Calu3 (cell line): ENCODE measurements around the gene PTPN1. TPM values are rescaled to one million over a fixed set of nuclear protein-coding genes. Genes with fewer than 3 reads are reported as not detected.

ENCODE experiments used
- BruUV-seq: library from RNA; stranded (reverse); fragments of 400-500 nt; replicated peaks from 2 replicates; lab custom pipeline; 2021; lab: Mats Ljungman, UMichigan
- CTCF ChIA-PET: fragments of 300-600 bp; sonication (Branson Sonifier 250); formaldehyde crosslinking; loops from one replicate; lab custom pipeline; 2022; ENCODE audit warnings: antibody characterized with exemption; lab: Charles Lee
- DNase-seq: peaks from one replicate; pipeline ENCODE4 v3.0.0; 2022
- H3K27ac Mint-ChIP-seq: one replicate; pipeline ENCODE4 v1.8.0; 2022; ENCODE audit warnings: mixed read lengths; ENCODE audit not compliant: unreplicated experiment
- H3K27me3 Mint-ChIP-seq: one replicate; pipeline ENCODE4 v1.8.0; 2022; ENCODE audit warnings: mixed read lengths; ENCODE audit not compliant: unreplicated experiment
- H3K36me3 Mint-ChIP-seq: one replicate; pipeline ENCODE4 v1.8.0; 2022; ENCODE audit warnings: mild to moderate bottlenecking, moderate library complexity, mixed read lengths; ENCODE audit not compliant: insufficient read depth, unreplicated experiment
- H3K4me1 Mint-ChIP-seq: one replicate; pipeline ENCODE4 v1.8.0; 2022; ENCODE audit warnings: mild to moderate bottlenecking, low read depth, mixed read lengths; ENCODE audit not compliant: unreplicated experiment
- H3K4me3 Mint-ChIP-seq: one replicate; pipeline ENCODE4 v1.8.0; 2022; ENCODE audit warnings: mild to moderate bottlenecking, low read depth, moderate library complexity, mixed read lengths; ENCODE audit not compliant: unreplicated experiment
- H3K9me3 Mint-ChIP-seq: one replicate; pipeline ENCODE4 v1.8.0; 2022; ENCODE audit warnings: low read depth, mixed read lengths; ENCODE audit not compliant: unreplicated experiment
- CTCF ChIP-seq: fragments of 200-600 bp; IDR thresholded peaks from one replicate; pipeline ENCODE4 v1.8.0; 2022; ENCODE audit warnings: antibody characterized with exemption; ENCODE audit not compliant: unreplicated experiment
- intact Hi-C: fragments of 100-400 bp; cut with micrococcal nuclease; formaldehyde crosslinking; loops from one replicate; pipeline ENCODE4 v1.10.0; 2022; ENCODE audit not compliant: unreplicated experiment
- total RNA-seq: library from RNA; stranded (reverse); gene quantifications from 2 replicates; pipeline ENCODE4 v1.2.3, GENCODE V29; 2022

The PTPN1 gene
- total RNA-seq, 1 experiment from 2014 or later = 58.5 TPM

DNA sequence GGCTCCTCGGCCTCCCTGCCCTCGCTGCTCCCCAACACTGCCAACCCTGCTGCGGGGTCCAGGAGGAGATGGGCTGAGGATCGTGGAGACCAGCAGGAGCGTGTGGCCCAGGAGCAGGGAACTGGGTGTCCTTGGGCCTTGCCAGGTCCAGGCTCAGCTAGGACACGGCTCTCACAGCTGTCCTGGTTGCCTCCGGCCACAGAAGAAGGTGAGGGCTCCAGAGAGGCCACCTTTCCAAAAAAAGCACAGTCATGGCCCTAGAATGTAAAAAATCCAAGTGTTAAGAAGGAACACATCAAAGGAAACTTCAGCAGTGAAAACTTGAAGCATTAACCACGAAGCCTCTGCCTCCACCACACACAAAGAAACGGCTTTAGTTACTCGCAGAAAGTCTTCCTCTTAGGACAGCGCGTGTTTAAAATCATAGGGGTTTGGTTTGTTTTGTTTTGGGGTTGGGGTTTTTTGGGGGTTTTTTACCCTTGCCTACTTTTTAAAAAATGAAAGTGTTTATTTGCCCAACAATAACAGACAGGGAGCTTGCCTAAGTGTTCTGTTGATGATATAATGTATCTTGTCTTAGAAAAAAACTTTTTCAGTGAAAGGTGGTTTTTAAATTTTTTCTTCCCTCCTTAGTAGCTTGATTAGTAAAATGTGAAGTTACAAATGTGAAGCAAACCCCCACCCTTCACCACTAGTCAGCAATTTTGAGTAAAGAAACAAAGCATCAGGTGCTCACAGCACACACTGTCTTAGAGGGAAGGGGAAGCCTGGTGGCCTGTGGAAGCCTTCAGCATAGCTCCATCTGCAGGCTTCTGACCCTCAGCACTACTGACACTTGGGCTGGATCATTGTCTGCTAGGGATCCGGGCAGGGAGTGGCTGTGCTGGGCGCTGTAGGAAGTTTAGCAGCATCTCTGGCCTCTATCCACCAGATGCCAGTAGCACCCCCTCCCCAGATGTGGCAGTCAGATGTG, 60.0 kb downstream of the PTPN1 start:
- intact Hi-C loops = no loop called here
- H3K4me1 Mint-ChIP-seq = peaks cover 13% of the 10 kb centered on the region
- H3K27me3 Mint-ChIP-seq = no peaks in the 10 kb centered on the region
- no peak overlapping the region for H3K4me3 Mint-ChIP-seq
- H3K9me3 Mint-ChIP-seq = no peaks in the 10 kb centered on the region
- BruUV-seq = no TSS peak
- no peak for TF ChIP-seq CTCF
- H3K36me3 Mint-ChIP-seq = peaks cover 28% of the 10 kb centered on the region
- no peak for DNase-seq
- no peak overlapping the region for H3K27ac Mint-ChIP-seq
- CTCF ChIA-PET = interaction anchor here (0.5 kb wide), 1 partner anchor 71 kb away, joined by 4 read pairs; no protein-coding TSS in a partner anchor

GRCh38 chr20:50571466-50571865, 61.3 kb downstream of the PTPN1 start:
- intact Hi-C loops = no loop called here
- no peak overlapping the region for H3K27ac Mint-ChIP-seq
- peaks cover 19% of the 10 kb centered on the region for H3K4me1 Mint-ChIP-seq
- TF ChIP-seq CTCF = no peak
- DNase-seq = no peak
- CTCF ChIA-PET = no interaction called here
- no peaks in the 10 kb centered on the region for H3K27me3 Mint-ChIP-seq
- BruUV-seq = no TSS peak
- H3K9me3 Mint-ChIP-seq = no peaks in the 10 kb centered on the region
- no peak overlapping the region for H3K4me3 Mint-ChIP-seq
- peaks cover 34% of the 10 kb centered on the region for H3K36me3 Mint-ChIP-seq

DNA sequence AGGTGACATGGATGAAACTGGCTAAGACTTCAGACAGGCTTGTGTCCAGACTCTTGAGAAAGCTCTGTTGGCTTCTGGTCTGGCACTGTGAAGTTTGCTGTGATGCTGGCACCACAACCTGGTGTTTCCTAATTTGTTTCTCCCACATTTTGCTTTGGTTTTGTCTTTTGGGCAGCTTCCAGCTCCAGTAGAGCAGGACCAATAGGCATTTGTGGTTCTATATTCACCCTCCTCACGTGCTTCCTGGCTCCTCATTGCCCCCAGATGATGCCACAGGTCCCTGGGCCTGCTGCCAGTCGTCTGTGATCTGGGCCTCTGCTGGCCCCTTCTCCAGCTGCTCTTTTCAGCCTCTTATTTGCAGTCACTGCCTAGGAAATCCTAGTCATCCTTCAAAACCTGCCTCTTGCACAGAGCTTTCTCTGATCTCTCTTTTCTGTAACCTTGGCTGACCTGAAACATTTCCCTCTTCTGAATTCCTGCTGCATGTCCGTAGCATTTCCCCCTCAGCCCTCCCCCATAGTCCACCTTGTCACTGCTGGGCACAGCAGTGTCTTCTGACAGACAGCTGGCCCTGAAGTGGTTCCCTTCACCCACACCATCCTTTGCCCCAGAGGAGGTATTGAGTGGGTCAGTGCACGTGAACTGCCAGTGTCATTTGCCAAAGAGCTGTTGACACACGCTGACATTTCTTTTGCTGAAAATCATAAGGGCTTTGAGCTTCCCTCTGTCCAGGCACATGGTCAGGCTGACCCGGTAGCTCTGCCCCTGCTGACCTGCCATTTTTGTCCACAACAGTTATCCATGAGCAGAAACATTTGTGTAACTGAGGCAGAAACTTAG, 63.0 kb downstream of the PTPN1 start:
- Mint-ChIP-seq H3K4me1 (peaks cover 19% of the 10 kb centered on the region), H3K4me3 (no peak overlapping the region), H3K27ac (no peak overlapping the region)

More for the DNA sequence above, 63.0 kb downstream of the PTPN1 start:
- BruUV-seq = no TSS peak
- peaks cover 29% of the 10 kb centered on the region for H3K36me3 Mint-ChIP-seq
- no peak for DNase-seq
- TF ChIP-seq CTCF = no peak
- no peaks in the 10 kb centered on the region for H3K27me3 Mint-ChIP-seq
- intact Hi-C loops = no loop called here
- no peaks in the 10 kb centered on the region for H3K9me3 Mint-ChIP-seq
- CTCF ChIA-PET = interaction anchor here (0.6 to 0.9 kb wide), 2 partner anchors 9 to 105 kb away, joined by 3 to 5 read pairs; no protein-coding TSS in a partner anchor
